ENCODE results near the gene SPATA33. TPM values are rescaled to one million over a fixed set of nuclear protein-coding genes. Genes with fewer than 3 reads are reported as not detected.
"Not testable (repeated sequence)": the region's sequence is repeated elsewhere in the genome, so short reads cannot be mapped to it uniquely, and the experiment has no call there.

Gene SPATA33
- total RNA-seq, 4 donors from 2014 or later = 6.0 to 8.9 (median 7.5) TPM

GRCh38 chr16:89693931-89694783, 36.5 kb downstream of the SPATA33 start:
- intact Hi-C loops (cut with DNase I) = no loop called here
- no peaks in the 10 kb centered on the region for H3K27me3 ChIP-seq
- TF ChIP-seq POLR2A (IDR thresholded peaks at IDR 0.05) = no peak
- no peak for TF ChIP-seq CTCF (IDR thresholded peaks at IDR 0.05)
- H3K4me3 ChIP-seq (replicated peaks in 1 of 3) = no peak overlapping the region
- H3K27ac ChIP-seq = no peak overlapping the region
- H3K36me3 ChIP-seq = peaks cover 32 to 38% of the 10 kb centered on the region in 2 donors
- H3K4me1 ChIP-seq = no peaks in the 10 kb centered on the region
- no peaks in the 10 kb centered on the region for H3K9me3 ChIP-seq
- WGBS, 2 donors = 88 to 94% methylated on average over 20 to 27 of the region's 32 CpGs
- no peak for DNase-seq

GRCh38 chr16:89694784-89695085, 37.1 kb downstream of the SPATA33 start:
- H3K4me1 ChIP-seq; H3K27me3 ChIP-seq; intact Hi-C loops (cut with DNase I); H3K4me3 ChIP-seq (replicated peaks in 1 of 3); DNase-seq; H3K9me3 ChIP-seq; H3K27ac ChIP-seq: not testable (repeated sequence)
- 89% methylated on average over 13 of the region's 23 CpGs; no CpG with 5 or more reads in 1 of the 2 donors for WGBS, 2 donors
- peaks cover 32 to 38% of the 10 kb centered on the region in 2 donors for H3K36me3 ChIP-seq

GRCh38 chr16:89695086-89695874, 37.6 kb downstream of the SPATA33 start:
- H3K9me3 ChIP-seq = no peaks in the 10 kb centered on the region
- DNase-seq = no peak
- peaks cover 5 to 6% of the 10 kb centered on the region in 2 donors for H3K4me1 ChIP-seq
- 93 to 96% methylated on average over 9 to 31 of the region's 31 CpGs for WGBS, 2 donors
- TF ChIP-seq CTCF (IDR thresholded peaks at IDR 0.05) (no peak), POLR2A (IDR thresholded peaks at IDR 0.05) (no peak)
- H3K27me3 ChIP-seq = no peaks in the 10 kb centered on the region
- peaks cover 32 to 38% of the 10 kb centered on the region in 2 donors for H3K36me3 ChIP-seq
- no peak overlapping the region for H3K4me3 ChIP-seq (replicated peaks in 1 of 3)
- intact Hi-C loops (cut with DNase I) = no loop called here
- H3K27ac ChIP-seq = no peak overlapping the region

- intact Hi-C loops (cut with DNase I) = no loop called here
- no peaks in the 10 kb centered on the region for H3K9me3 ChIP-seq
- peaks cover 32 to 33% of the 10 kb centered on the region in 2 donors for H3K36me3 ChIP-seq
- no peak overlapping the region for H3K4me3 ChIP-seq (replicated peaks in 1 of 3)
- 82 to 86% methylated on average over 9 to 18 of the region's 25 CpGs for WGBS, 2 donors
- no peak for DNase-seq
- peaks cover 11 to 14% of the 10 kb centered on the region in 2 donors for H3K4me1 ChIP-seq
- TF ChIP-seq CTCF (IDR thresholded peaks at IDR 0.05) (no peak), POLR2A (IDR thresholded peaks at IDR 0.05) (no peak)
- no peak overlapping the region for H3K27ac ChIP-seq
- H3K27me3 ChIP-seq = no peaks in the 10 kb centered on the region
These were observed 38.4 kb downstream of the SPATA33 start for GRCh38 chr16:89695875-89696669.

- TF ChIP-seq CTCF (IDR thresholded peaks at IDR 0.05) (no peak), POLR2A (IDR thresholded peaks at IDR 0.05) (no peak)
- no peaks in the 10 kb centered on the region for H3K27me3 ChIP-seq
- WGBS, 2 donors = 66 to 81% methylated on average over 9 to 12 of the region's 18 CpGs
- H3K4me1 ChIP-seq = peaks cover 11 to 15% of the 10 kb centered on the region in 2 donors
- no peak overlapping the region for H3K27ac ChIP-seq
- no peak for DNase-seq
- intact Hi-C loops (cut with DNase I) = no loop called here
- no peaks in the 10 kb centered on the region for H3K9me3 ChIP-seq
- no peak overlapping the region for H3K4me3 ChIP-seq (replicated peaks in 1 of 3)
- peaks cover 27 to 28% of the 10 kb centered on the region in 2 donors for H3K36me3 ChIP-seq
These were observed 39.1 kb downstream of the SPATA33 start for GRCh38 chr16:89696670-89697128.
